HG02885 (cell line): ENCODE results near the gene MEIS2.

Experiments
- ATAC-seq: cut with Tn5 transposase; IDR thresholded peaks from one replicate; pipeline ENCODE4 v1.9.1; 2021; ENCODE audit warnings: mild to moderate bottlenecking; ENCODE audit not compliant: unreplicated experiment, poor library complexity

Gene MEIS2

DNA sequence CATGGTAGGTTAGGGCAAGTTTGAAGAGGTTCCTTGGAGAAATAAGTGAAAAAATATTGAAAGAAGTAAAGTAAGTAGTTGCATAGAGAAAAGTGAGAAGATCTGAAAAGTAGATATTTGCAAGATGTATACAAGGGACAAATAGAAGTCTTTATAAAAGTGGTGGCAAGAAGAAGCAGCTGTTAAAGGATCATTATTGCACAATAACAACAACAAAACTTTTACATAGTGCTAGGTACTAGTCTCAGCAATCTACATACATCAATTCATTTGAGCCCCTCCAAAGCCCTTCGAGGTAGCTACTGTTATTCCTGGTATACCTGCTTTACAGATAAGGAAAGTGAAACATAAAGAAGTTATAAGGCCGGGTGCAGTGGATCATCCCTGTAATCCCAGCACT, 239.6 kb downstream of the MEIS2 start:
- ATAC-seq, result no peak

DNA sequence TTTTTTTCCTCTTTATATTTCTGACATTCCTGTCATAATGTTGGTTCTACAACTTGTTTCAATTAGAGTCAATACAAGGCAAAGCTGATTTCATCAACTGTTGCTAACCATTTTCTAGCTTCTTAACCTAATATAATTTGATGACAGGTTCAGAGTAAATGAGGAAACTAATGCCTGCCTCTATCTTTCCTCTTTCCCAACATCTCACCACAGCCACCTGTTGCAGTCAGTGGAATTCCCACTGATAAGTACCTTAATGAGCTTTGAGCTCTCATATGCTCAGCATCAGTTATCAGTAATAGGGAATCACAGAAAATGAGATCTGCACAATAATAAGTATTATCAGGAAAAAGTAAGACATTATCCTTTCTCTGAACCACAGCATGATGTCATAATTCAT, 241.9 kb downstream of the MEIS2 start:
- ATAC-seq, result no peak

DNA sequence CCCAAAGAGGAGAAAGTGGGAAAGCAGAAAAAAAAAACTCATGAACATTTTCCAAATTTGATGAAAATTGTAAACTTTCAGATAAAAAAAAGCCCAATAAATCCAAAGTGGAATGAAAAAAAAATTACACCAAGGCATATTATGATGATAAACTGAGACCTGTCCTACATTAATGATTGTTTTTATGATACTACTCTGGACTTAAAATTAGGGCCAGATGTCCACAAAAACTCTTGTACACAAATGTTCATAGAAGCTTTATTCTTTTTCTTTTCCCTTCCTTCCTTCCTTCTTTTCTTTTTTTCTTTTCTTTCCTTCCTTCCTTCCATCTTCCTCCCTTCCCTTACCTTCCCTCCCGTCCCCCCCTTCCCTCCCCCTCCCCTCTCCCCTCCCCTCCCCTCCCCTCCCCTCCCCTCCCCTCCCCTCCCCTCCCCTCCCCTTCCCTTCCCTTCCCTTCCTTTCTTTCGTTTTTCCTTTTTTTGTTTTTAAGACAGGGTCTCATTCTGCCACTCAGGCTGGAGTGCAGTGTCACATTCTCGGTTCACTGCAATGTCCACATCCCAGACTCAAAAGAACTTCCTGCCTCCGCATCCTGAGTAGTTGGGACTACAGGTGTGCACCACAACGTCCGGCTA, 243.9 kb downstream of the MEIS2 start:
- ATAC-seq, result no peak

DNA sequence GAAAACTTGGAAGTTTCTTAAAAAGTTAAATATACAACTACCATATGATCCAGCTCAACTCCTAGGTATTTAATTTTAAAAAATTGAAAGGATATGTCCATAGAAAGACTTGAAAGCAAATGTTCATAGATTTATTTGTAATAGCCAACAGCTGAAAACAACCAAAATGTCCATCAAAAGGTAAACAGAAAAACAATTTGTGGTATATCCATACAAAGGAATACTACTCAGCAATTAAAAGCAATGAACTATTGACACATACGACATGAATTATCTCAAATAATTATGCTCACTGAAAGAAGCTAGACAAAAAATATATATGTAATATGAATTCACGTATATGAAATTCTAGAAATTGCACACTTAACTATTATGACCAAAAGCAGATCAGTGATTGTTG, 249.5 kb downstream of the MEIS2 start:
- ATAC-seq, result no peak

DNA sequence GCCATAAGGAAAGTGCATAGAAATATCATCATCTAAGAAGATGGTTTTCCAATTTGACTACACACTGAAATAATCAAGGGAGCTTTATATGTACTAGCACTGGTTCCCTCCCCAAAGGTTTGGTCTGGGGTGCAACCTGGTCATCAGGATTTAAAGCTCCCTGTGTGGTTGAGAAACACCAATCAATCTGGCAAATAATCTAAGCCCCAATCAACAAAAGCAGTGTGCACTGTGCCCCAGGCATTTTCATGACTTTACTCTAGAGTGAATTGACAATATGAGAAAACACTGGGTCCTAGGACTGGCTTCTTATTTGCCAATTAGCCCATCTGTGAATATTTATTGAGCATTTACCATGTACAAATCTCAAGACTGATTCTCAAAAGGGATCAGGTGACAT, 255.1 kb downstream of the MEIS2 start:
- no peak for ATAC-seq

DNA sequence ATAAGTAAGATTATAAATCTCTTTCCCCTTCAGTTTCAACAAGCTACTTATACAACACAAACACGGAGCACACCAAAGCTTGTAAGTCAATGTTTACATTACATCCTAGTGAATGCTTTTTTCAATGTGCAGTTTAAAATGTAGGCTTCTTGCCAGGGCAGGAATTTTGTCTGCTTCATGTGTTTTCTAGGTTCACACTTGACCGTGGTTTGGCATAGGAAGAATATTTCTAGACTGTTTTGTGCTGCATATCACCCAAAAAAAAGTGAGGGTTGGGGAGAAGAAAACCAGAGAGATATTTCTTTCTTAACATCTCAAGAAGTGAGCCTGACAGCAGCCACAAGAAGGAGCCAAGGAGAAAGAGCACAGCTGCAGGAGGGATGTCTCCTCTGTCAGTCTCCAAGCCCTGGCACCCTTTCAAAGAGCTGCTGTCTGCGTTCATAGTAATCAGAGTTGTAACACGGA, 255.8 kb downstream of the MEIS2 start:
- ATAC-seq, result no peak

DNA sequence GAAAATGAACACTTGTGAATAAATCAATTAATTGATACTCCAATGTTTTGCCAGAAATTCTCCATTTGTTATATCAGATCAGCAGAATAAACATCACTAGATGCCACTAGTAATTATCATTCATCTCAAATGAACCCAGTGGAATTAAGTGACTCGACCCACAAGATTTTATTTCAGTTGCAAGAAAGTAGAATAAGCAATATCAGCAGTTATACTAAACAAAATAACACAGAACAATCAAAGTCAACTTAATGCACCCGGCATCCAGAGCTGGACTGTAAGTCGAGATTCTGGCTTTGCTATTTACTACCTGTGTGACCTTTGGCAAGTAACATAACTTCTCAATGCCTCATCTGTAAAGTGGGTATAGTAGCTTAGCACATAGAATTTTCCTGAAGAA, 256.5 kb downstream of the MEIS2 start:
- ATAC-seq, result no peak

DNA sequence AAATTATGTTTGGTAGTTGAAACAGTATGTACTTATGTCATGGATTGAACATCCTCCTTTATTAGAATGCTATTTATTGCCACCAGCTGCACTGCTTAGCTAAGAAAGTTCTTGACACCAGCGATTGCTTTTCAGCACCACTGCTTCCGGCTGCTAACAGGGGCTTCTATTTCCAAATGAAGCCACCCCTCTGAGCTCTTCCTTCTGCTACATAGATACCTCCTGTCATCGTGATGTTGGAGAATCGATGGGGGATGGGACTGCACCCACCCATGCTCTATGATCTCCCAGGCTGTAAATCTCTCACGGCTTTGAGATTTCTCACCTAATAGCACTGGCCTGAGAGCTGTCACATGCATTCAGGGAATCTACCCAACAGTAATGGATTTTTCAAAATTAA, 259.2 kb downstream of the MEIS2 start:
- no peak for ATAC-seq
